Breast epithelium (tissue), 4 donors: ENCODE results near the gene TSR3. TPM values are rescaled to one million over a fixed set of nuclear protein-coding genes. Genes with fewer than 3 reads are reported as not detected.

Source experiments
- DNase-seq, 2 donors: peaks; one replicate each; pipeline ENCODE4 v3.0.0-alpha.2; 2019; ENCODE audit warnings: low spot score in 2 of 2
- H3K27ac ChIP-seq, 2 donors: fragments of 200-600 bp; sonication (generic) in 1 of 2; one replicate each; pipeline ENCODE4 v1.5.1; 2016 to 2019; ENCODE audit warnings: mild to moderate bottlenecking in 1 of 2
- H3K27me3 ChIP-seq, 2 donors: fragments of 200-600 bp; sonication (generic) in 1 of 2; one replicate each; pipeline versions ENCODE4 v1.5.1 to v1.6.0; 2017 to 2019; ENCODE audit warnings: control low read depth in 1 of 2, mild to moderate bottlenecking in 1 of 2
- H3K36me3 ChIP-seq: fragments of 200-600 bp; one replicate; pipeline ENCODE4 v1.5.1; 2019
- H3K4me1 ChIP-seq, 2 donors: fragments of 200-600 bp; sonication (generic); one replicate each; pipeline ENCODE4 v1.5.1; 2016 to 2019; ENCODE audit warnings: control low read depth in 1 of 2
- H3K4me3 ChIP-seq, 3 donors: fragments of 200-600 bp; sonication (generic); 1 replicate in 2 of 3; 2 replicates in 1 of 3; pipeline ENCODE4 v1.5.1; 2016 to 2019; ENCODE audit warnings: mild to moderate bottlenecking in 3 of 3, moderate library complexity in 2 of 3
- H3K9me3 ChIP-seq, 2 donors: fragments of 200-600 bp; sonication (generic) in 1 of 2; one replicate each; pipeline ENCODE4 v1.5.1; 2016 to 2019; ENCODE audit warnings: control low read depth in 1 of 2
- CTCF ChIP-seq, 3 donors: fragments of 450-650 bp; IDR thresholded peaks; one replicate each; pipeline ENCODE4 v1.5.1; 2016 to 2017; ENCODE audit warnings: antibody characterized with exemption in 3 of 3, mild to moderate bottlenecking in 3 of 3, moderate library complexity in 3 of 3
- POLR2A ChIP-seq: fragments of 450-650 bp; IDR thresholded peaks from one replicate; pipeline ENCODE4 v1.6.1; 2016; ENCODE audit warnings: antibody characterized with exemption, mild to moderate bottlenecking, moderate library complexity
- POLR2AphosphoS5 ChIP-seq, 3 donors: sonication (generic); formaldehyde crosslinking; IDR thresholded peaks; one replicate each; pipeline ENCODE4 v1.6.1; 2017; ENCODE audit warnings: antibody characterized with exemption in 3 of 3
- intact Hi-C: fragments of 100-400 bp; cut with DNase I; formaldehyde crosslinking; loops from one replicate; pipeline ENCODE4 v1.15.1; 2023; ENCODE audit warnings: low total_unique reads
- total RNA-seq, 3 donors: library from RNA; depleted of rRNA; stranded (reverse); fragments of >200 nt; gene quantifications; one replicate each; pipeline ENCODE4 v1.1.0, GENCODE V29; 2016

Gene TSR3
- total RNA-seq, 3 donors from 2014 or later: 54.4 to 72.3 (median 59.6) TPM

GRCh38 chr16:1361685-1362360 lies 10.1 kb upstream of the TSR3 start:
- Histone ChIP-seq H3K36me3 (peaks cover 19% of the 10 kb centered on the region), H3K27me3 (no peaks in the 10 kb centered on the region), H3K4me1 (no peaks in the 10 kb centered on the region), H3K4me3 (no peak overlapping the region), H3K27ac (no peak overlapping the region), H3K9me3 (no peaks in the 10 kb centered on the region)
- DNase-seq: no peak
- no peak for TF ChIP-seq POLR2A
- TF ChIP-seq POLR2AphosphoS5 (IDR thresholded peaks at IDR 0.05): no peak
- no peak for TF ChIP-seq CTCF (IDR thresholded peaks at IDR 0.05)
- intact Hi-C loops: no loop called here

DNA sequence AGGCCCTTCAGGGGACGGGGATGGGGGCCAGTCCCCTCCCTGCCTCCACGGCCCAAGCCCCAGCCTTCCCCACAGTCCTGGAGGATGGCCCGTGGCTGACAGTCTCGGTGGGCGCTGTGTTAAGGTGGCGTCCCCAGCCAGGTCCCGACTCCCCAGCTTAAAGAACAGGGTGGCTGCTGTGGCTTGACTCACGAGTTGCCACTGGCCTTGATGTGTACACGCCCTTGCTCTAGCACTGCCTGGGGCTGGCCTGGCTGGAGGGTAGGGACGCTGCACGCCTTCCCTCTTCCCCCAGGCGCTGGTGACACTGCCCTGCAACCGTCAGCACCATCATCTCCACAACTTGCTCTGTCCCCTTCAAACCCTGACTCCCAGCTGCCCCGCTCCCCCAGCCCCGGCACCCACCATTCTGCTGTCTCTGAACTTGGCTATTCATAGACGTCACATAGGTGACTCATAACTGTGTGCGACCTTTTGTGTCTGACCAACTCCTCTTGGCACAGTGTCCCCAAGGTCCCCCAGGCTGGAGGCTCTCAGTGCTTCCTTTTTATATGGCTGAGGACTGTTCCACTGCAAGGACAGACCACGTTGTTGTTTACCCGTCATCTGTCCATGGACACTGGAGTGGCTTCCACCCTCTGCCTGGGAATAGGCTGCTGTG lies 6.4 kb upstream of the TSR3 start:
- DNase-seq: no peak
- H3K36me3 ChIP-seq: peaks cover 8% of the 10 kb centered on the region
- H3K27me3 ChIP-seq: no peaks in the 10 kb centered on the region
- H3K9me3 ChIP-seq: no peaks in the 10 kb centered on the region
- no peaks in the 10 kb centered on the region for H3K4me1 ChIP-seq
- intact Hi-C loops: loop anchor here (2.0 kb wide), 1 partner anchor 23 kb away; no protein-coding TSS in a partner anchor
- H3K27ac ChIP-seq: no peak overlapping the region
- TF ChIP-seq CTCF (IDR thresholded peaks at IDR 0.05) (no peak), POLR2A (no peak), POLR2AphosphoS5 (IDR thresholded peaks at IDR 0.05) (no peak)
- no peak overlapping the region for H3K4me3 ChIP-seq

DNA sequence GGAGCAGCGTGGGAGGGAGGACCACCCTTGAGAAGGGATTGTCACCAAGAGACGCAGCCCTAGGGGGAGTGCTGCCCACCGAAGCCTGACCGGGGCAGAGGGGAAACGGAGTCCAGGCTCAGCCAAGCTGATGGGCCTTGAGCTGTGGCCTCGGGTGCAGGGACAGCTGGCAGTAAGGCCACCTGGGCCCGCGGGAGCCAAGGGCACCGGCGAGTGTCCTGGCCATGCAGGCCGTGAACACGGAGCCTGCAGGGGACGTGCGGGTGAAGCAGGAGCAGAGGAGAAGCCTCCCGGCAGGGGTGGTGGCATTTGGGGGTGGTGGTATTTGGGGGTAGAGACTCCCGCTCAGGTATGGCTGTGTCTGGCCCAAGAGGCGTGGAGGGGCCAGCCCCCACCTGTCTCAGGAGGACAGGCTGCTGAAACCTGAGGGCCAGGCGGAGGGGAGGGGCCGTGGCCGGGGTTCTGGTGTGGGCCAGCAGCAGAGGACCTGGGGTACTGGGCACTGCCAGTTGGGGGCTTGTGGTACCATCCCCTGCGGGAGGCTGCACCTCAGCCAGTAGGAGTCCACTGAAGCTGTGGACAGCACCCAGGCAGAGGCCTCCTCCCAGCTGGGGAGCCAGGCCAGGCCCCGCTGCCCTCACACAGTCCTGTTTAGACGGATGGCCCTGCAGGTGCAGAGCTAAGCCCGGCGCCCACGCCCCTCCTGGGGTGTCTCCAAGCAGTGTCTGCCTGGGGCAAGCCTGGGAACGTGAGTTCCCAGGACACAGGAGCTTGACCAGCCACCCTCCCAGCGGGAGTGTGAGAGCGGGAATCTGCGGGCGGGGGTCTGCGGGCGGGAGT lies 4.6 kb upstream of the TSR3 start:
- no peaks in the 10 kb centered on the region for H3K36me3 ChIP-seq
- no peak for DNase-seq
- intact Hi-C loops: no loop called here
- TF ChIP-seq CTCF (IDR thresholded peaks at IDR 0.05): no peak
- no peak for TF ChIP-seq POLR2AphosphoS5 (IDR thresholded peaks at IDR 0.05)
- no peak for TF ChIP-seq POLR2A
- no peak overlapping the region for H3K27ac ChIP-seq
- peaks cover 3 to 6% of the 10 kb centered on the region in 2 donors for H3K4me1 ChIP-seq
- no peaks in the 10 kb centered on the region for H3K9me3 ChIP-seq
- no peaks in the 10 kb centered on the region for H3K27me3 ChIP-seq
- no peak overlapping the region for H3K4me3 ChIP-seq

GRCh38 chr16:1355591-1355990 lies 3.9 kb upstream of the TSR3 start:
- Histone ChIP-seq H3K9me3 (no peaks in the 10 kb centered on the region), H3K4me1 (peaks cover 3 to 8% of the 10 kb centered on the region in 2 donors), H3K27me3 (no peaks in the 10 kb centered on the region), H3K27ac (no peak overlapping the region), H3K4me3 (no peak overlapping the region), H3K36me3 (no peaks in the 10 kb centered on the region)
- intact Hi-C loops: no loop called here
- DNase-seq: no peak
- TF ChIP-seq POLR2A (no peak), POLR2AphosphoS5 (IDR thresholded peaks at IDR 0.05) (no peak), CTCF (IDR thresholded peaks at IDR 0.05) (no peak)
